C4-2B (cell line): ENCODE results near the gene VEGFC.

Experiments
- H3K27ac ChIP-seq: fragments of 450-650 bp; 2 replicates; pipeline ENCODE4 v1.5.1; 2017
- ZFX ChIP-seq: fragments of 450-650 bp; IDR thresholded peaks from 2 replicates; pipeline ENCODE4 v1.6.1; 2017
- TF ChIP-seq, protein P1 (sequence below): fragments of 450-650 bp; conservative IDR thresholded peaks from 2 replicates; pipeline ENCODE4 v1.5.1; 2017; ENCODE audit warnings: mild to moderate bottlenecking

VEGFC gene

DNA sequence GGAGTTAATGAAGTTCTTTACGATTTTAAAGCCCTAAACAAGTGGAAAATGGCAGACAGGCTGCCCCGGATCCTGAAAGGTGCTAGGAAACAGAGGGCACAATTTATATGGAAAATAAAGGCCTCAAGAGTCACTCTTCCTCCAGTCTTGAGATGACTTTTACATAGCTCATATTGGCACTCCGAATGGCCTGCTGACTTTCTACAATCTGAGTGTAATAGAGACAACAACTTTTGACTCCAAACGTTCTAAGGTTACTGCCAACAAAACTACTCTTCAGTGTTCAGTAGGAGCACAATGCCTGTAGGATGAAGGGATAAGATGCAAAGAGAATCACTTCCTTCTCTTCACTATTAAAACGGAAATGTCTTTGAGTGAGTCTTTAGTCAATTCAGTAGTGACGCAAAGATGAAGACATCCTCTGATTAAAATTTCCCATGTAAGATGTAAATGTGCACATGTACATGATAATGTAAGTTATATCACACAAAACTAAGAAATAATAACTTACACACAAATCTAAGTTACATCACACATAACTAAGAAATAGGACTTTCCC, 40.5 kb downstream of the VEGFC start:
- TF ChIP-seq, protein P1, sequence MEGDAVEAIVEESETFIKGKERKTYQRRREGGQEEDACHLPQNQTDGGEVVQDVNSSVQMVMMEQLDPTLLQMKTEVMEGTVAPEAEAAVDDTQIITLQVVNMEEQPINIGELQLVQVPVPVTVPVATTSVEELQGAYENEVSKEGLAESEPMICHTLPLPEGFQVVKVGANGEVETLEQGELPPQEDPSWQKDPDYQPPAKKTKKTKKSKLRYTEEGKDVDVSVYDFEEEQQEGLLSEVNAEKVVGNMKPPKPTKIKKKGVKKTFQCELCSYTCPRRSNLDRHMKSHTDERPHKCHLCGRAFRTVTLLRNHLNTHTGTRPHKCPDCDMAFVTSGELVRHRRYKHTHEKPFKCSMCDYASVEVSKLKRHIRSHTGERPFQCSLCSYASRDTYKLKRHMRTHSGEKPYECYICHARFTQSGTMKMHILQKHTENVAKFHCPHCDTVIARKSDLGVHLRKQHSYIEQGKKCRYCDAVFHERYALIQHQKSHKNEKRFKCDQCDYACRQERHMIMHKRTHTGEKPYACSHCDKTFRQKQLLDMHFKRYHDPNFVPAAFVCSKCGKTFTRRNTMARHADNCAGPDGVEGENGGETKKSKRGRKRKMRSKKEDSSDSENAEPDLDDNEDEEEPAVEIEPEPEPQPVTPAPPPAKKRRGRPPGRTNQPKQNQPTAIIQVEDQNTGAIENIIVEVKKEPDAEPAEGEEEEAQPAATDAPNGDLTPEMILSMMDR = no peak
- no peak for TF ChIP-seq ZFX
- no peak overlapping the region for H3K27ac ChIP-seq

DNA sequence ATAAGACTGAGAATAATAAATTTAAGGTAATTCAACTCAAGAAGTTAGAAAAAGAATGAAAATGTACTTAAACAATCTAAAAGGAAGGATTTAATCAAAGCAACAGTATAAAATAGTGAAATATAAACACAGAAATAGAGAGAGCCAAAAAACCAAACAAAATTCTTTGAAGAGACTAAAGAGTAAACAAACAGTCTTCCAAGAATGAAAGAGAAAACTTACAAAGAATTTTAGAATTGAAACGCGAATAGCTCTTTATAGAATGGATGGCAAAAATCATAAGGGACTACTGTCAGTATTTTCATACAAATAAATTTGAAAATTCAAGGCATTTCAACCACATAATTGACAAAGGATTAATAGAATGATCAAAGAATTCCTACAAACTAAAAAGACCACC, 41.7 kb downstream of the VEGFC start:
- no peak for TF ChIP-seq ZFX
- TF ChIP-seq, protein P1 = no peak
- H3K27ac ChIP-seq = no peak overlapping the region

DNA sequence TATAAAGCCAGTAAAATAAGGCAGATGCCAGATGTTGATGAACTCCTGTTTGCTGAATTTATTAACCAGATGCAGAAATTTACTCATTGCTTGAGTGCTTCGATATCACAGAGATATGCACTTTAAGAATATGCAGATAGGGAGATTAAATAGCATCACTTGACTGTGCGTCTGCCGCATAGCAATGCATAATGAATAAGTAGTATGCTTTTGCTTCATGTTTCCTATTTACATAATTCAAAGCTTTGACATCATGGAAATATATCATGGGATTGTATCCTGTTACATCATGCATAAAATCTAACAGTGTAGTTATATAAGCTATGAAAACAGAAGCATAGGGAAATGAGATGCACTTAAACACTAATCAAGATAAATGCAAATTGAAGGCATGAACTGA, 45.9 kb downstream of the VEGFC start:
- no peak overlapping the region for H3K27ac ChIP-seq
- no peak for TF ChIP-seq ZFX
- TF ChIP-seq, protein P1 = no peak

DNA sequence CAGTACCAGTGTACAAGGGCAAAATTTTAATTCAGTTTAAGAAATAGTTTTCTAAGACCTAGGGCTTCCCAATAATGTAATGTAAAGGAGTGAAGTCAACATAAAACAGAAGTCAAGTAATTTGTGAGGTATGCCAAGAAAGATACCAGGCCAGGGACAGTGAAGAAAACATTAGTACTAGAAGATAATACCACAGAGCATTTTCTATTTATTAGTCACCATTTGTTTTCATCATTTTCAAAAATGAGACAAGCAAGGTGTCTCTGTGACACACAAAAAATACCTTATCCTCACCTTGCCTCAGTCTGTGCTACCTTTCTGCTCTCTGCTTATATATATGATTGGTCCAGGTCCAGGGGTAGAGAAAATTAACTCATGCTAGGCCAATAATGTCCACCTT, 46.8 kb downstream of the VEGFC start:
- no peak overlapping the region for H3K27ac ChIP-seq
- TF ChIP-seq, protein P1 = no peak
- no peak for TF ChIP-seq ZFX

DNA sequence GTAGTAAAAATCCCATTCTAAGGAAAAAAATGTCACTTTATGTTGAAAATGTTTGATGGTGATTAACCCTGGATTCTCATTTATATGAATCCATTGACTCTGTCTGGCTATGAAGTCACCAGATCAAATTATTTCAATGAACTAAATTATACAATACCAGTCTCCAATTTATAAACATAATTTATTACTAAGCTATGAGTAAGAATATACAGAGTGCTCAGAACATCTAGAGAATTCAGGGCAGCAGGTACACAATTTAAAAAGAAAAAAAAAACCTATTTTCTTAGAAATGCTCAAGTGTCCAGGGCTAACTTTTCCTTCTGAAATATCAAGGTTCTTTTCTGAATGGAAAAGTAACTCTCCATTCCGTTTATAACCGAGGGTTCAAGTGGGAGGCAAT, 48.6 kb downstream of the VEGFC start:
- TF ChIP-seq ZFX = no peak
- no peak overlapping the region for H3K27ac ChIP-seq

DNA sequence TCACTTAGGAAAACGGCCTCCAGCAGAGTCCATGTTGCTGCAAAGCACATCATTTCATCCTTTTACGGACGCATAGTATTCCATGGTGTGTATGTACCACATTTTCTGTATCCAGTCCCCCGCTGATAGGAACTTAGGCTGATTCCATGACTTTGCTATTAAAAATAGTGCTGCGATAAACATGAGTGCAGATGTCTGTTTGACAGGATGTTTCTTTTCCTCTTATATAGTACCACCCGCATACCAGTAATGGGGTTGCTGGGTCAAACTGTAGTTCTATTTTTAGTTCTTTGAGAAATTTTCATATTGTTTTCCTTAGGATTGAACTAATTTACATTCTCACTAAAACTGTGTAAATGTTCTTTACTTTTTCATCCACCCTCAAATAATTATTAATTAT, 50.5 kb downstream of the VEGFC start:
- TF ChIP-seq, protein P1 = no peak
- TF ChIP-seq ZFX = no peak
- no peak overlapping the region for H3K27ac ChIP-seq

DNA sequence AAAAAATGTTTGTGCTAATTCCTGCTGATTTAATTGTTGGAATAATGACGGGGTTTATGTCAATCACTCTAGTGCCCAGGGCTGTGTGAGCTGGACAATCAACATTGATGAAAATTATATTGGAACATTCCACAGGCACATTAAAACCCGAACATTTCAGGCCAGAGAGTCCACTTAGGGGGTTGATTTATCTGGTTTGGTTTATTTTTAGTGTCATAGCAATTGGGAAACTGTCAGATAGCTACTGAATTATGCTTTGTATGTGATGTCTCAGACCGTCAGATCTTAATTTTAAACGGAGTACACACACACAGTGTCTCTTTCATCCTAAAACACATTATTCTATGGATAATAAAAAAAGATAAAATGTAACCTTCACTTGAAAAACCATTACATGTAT, 51.5 kb downstream of the VEGFC start:
- H3K27ac ChIP-seq = no peak overlapping the region
- TF ChIP-seq, protein P1 = no peak
- no peak for TF ChIP-seq ZFX

DNA sequence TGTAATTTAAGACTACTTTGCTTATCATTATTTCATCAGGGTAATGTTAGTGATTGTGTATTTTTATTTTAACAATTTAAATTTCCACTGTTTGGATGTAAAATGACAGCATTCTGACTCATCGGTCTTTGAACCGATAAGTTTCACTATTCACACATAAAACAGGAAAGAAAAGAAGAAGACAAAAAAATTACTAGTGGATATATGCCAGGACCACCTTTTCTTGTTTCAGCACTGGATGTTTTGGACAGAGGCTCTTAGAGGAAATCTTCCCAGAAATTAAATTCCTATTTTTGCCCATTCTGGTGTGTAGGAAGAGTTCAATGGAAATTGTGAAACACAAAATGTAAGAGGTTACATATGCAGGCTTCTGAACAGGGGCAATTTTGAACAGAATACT, 57.4 kb downstream of the VEGFC start:
- TF ChIP-seq, protein P1 = no peak
- no peak for TF ChIP-seq ZFX
- no peak overlapping the region for H3K27ac ChIP-seq
